GM12864 (cell line): ENCODE results near the gene HES2.

Experiments
- DNase-seq: peaks from one replicate; pipeline ENCODE4 v3.0.0-alpha.2; 2011; ENCODE audit warnings: low read depth
- H3K4me3 ChIP-seq: 2 replicates; pipeline ENCODE4 v1.5.1; 2011; ENCODE audit warnings: mild to moderate bottlenecking, low read depth, low read length, control low read depth
- TF ChIP-seq, protein P1 (sequence below): IDR thresholded peaks from 2 replicates; pipeline ENCODE4 v1.5.1; 2011; ENCODE audit warnings: low read depth, mild to moderate bottlenecking, moderate library complexity, low read length, control low read depth, inconsistent platforms; ENCODE audit errors: missing control alignments

Gene HES2

DNA sequence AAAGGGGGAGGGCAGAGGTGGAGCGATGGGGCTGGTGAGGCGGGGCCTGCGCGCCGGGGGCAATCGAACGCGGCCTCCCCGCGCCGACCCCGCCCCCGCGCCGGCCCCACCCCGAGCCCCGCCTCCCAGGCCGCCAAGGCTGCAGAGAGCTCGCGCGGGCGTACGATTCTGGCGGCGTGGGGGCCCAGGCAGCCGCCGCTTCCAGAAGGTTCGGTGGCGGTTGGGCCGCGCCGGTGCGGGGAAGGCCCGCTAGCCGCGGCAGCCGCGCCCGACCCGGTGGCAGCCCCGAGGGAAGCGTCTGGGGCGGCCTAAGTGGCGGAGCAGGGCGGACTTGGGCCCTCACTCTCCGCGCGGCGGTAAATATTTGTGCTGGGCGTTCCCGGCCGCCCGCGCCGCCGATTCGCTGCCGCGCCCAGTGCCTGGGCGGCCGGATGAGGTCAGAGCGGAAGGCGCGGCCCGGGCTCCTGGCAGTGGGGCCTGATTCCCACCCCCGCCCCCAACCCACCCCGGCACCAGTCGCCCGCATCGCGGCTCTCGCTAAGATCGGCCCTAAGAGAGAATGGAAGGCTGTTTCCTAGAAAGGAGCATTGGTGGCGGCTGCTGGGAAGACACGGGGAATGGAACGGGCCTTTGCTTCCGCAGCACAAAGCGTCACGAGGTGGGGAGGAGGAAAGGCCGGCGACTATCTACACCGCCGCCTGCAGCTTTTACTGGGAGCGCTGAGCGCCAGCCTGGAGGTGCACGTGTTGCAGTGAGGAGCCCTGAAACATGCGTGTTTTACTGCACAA lies 26.1 kb downstream of the HES2 start, which contains the start of gene ACOT7:
Gene ACOT7, minus strand, starts transcription at position 368 of the 788 bp plus-strand sequence. CDS start 368 bp downstream, outside the sequence.
- DNase-seq, result peak; percentile 47
- peak within 1 kb of the TSS; percentile 81 for H3K4me3 ChIP-seq
- TF ChIP-seq, protein P1, sequence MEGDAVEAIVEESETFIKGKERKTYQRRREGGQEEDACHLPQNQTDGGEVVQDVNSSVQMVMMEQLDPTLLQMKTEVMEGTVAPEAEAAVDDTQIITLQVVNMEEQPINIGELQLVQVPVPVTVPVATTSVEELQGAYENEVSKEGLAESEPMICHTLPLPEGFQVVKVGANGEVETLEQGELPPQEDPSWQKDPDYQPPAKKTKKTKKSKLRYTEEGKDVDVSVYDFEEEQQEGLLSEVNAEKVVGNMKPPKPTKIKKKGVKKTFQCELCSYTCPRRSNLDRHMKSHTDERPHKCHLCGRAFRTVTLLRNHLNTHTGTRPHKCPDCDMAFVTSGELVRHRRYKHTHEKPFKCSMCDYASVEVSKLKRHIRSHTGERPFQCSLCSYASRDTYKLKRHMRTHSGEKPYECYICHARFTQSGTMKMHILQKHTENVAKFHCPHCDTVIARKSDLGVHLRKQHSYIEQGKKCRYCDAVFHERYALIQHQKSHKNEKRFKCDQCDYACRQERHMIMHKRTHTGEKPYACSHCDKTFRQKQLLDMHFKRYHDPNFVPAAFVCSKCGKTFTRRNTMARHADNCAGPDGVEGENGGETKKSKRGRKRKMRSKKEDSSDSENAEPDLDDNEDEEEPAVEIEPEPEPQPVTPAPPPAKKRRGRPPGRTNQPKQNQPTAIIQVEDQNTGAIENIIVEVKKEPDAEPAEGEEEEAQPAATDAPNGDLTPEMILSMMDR, result peak; percentile 1

DNA sequence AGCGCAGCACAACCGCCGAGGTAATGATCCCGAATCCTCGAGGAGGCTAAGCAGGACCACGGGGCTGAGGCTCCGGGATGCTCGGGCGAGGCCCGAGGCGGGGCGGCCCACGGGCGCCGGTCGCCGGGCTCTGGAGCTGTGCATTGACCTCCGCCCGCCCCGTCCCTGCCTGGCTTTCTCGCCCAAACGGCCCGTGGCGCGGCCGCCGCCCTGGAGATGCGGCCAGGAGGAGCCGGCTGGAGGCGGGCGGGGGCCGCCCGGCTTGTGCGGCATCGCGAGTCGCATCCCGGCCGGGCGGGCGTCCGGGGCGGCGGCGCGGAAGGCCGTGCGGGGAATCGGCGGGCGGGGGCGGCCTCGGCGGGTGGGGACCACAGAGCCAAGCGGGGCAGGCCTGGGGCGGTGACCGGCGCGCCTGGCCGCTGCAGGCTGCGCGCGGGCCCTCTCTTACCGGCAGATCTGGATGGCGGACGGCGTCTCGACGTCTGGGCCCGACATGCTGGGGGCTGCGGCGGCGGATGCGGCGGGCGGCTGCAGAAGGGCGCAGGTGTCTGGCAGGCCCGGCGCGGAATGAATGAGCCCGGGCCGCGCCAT lies 26.8 kb downstream of the HES2 start:
- TF ChIP-seq, protein P1, result no peak
- H3K4me3 ChIP-seq, result peak overlapping the region; percentile 81
- DNase-seq, result no peak

DNA sequence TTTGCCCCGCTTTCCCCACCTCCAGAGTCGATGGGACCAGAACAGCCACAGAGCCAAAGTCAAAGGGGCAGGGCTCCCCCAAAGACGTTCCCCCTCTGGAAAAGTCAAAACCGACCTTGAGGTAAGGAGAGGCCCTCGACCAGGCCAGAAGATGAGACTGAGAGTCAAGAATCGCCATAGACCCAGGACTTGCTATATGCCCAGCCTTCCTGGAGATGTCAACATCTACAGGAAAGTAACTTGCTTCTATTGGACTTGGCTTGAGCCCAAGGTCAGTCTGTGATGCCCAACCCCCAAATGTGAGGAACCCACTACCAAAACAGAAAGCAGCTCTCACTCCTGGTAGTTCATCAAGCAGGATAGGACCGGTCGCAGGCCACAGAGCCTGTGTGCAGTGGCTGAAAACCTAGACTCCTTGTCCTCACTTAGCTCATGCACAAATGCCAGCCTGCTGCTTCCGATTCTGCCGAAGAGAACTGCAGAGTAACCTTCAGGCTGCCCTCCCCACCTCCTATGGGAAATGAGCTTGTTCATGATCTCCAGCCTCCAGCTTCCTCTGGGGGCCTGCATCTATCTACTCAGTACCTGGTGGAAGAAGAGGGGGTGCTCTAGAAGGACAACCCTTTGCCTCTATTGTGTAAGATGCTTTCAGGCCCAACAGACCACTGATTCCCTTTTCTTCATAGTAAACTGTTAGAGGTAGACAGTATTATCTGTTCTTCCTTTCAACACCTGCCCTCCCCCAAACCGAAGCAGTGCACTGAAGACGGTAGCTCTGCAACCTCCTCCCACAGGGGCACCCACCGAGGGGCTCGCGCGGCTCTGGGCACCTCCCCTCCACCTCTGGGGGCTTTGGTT lies 27.5 kb downstream of the HES2 start:
- no peak for DNase-seq
- peak overlapping the region; percentile 81 for H3K4me3 ChIP-seq
- TF ChIP-seq, protein P1, result no peak

DNA sequence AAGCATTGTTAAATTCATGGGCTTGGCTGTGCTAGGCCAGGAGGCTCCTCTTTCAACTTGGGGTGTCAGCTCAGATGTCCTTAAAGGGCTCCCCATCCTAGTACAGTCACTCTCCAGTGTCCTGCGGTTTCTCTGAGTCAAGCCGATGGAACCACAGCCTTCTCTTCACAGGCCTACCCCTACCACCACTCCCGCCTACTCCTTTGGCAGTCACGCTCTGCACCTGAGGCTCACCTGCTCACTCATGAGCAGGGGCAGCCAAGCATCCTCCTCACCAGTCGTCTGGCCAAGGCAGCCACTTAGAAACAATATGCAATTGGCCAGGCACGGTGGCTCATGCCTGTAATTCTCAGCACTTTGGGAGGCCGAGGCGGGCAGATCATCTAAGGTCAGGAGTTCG lies 29.7 kb downstream of the HES2 start:
- no peak overlapping the region for H3K4me3 ChIP-seq
- TF ChIP-seq, protein P1, result no peak
- DNase-seq, result no peak

DNA sequence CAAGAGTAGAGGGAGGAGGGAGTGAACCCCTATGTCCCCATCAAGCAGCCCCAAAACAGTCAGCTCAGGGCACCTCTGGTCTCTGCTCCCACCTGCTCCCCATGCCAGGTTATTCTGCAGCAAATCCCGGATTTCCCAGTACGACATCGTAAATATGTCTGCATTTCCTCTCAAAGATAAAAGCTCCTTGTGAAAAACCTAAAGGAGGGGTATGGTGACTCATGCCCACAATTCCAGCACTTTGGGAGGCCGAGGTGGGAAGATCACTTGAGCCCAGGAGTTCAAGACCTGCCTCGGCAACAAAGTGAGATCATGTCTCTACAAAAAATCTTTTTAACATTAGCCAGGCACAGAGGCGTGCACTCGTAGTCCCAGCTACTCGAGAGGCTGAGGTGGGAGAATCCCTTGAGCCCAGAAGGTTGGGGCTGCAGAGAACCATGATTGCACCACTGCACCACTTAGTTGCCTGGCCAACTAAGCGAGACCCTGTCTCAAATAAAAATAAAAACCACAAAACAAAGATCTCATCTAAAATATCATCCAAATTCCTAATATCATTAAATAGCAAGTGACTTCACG lies 33.3 kb downstream of the HES2 start:
- TF ChIP-seq, protein P1, result no peak
- H3K4me3 ChIP-seq, result no peak overlapping the region
- DNase-seq, result no peak

DNA sequence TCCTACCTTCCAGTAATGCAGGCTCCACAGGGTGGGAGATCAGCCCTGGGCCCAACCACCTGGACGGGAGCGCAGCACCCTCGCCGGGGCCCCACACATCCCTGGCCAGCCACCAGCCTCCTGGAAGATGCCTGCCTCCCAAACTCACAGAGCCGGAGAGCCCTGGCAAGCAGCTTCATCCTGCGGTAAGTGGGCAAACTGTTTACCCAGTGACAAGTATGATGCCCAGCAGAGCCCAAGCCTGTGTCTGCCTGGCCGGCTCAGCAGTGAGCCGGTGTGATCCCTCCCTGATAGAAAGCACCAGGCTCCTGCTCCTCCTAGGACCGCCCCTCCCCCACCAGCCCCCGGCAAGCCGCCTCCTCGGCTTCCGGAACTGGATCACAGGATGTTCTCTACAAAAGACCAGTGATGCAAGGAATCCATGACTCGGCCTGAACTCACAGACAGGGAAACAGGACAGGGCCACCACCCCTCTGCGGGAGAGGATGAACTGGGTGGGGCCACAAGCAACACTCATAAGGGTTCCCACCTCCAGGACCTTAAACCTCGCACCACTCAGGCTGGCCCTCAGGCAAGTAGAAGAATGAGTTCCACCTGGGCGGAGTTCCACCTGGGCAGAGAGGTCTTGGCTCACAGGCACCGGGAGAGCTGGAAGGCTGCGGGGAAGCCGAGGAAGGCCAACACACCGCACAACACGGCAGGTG lies 34.1 kb downstream of the HES2 start:
- H3K4me3 ChIP-seq, result no peak overlapping the region

More for the DNA sequence above, 34.1 kb downstream of the HES2 start:
- TF ChIP-seq, protein P1, result no peak
- DNase-seq, result no peak
